Stimulated activated CD4-positive, alpha-beta T cell treated with anti-CD3 and anti-CD28 coated beads, Interleukin-1b, Interleukin-23, amount 100 ng/mL, for 1 hour (primary cell): Measurements from ENCODE around the gene CPSF6.
"Not testable (repeated sequence)": the region's sequence is repeated elsewhere in the genome, so short reads cannot be mapped to it uniquely, and the experiment has no call there.

ENCODE experiments used
- DNase-seq, 2 donors: peaks; one replicate each; pipeline ENCODE4 v3.0.0-alpha.2; 2020; ENCODE audit warnings: low read depth in 2 of 2

Gene CPSF6

GRCh38 chr12:69258655-69259054 lies 19.3 kb downstream of the CPSF6 start:
- DNase-seq = no peak

- no peak for DNase-seq
Measured at GRCh38 chr12:69262264-69262974, 23.1 kb downstream of the CPSF6 start.

DNA sequence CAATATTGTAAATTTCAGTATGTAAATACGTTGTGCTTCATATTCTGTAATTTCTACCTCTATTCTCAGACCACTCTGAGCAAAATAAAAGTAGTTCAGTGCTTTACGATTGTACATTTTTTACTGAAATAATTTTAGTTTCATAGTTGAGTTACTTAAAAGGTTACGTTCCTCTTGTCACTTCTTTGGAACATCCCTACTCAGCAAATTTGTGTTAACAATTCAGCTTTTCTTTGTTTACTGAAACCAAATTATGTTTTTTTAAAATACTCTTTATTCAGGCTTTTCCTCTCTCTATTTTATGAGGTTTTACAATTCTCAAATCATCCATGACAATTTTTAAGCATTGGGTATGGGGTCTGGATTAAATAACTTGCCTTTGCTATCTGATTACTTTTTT lies 25.8 kb downstream of the CPSF6 start:
- DNase-seq = no peak

- DNase-seq = not testable (repeated sequence)
Measured at GRCh38 chr12:69265633-69266032, 26.3 kb downstream of the CPSF6 start.

GRCh38 chr12:69266036-69266635 lies 26.8 kb downstream of the CPSF6 start:
- DNase-seq = no peak

DNA sequence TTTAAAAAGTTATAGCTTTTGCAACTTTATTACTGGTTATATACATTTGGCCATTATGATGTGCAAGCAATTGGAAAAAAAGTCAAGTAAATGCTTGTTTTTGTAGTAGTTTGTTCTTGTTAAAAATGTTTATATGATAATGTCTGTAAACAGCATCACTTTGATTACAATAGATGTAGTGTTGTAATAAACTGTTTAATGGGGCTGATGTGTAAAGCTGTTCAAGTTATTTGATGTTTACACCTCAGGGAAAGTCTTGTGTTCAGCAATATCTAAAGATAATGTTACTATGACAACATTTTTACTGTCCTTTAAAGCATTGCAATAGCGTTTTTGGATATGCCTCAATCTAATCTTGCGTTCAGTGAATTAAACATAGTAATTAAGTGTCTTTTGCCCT lies 30.4 kb downstream of the CPSF6 start:
- no peak for DNase-seq

DNA sequence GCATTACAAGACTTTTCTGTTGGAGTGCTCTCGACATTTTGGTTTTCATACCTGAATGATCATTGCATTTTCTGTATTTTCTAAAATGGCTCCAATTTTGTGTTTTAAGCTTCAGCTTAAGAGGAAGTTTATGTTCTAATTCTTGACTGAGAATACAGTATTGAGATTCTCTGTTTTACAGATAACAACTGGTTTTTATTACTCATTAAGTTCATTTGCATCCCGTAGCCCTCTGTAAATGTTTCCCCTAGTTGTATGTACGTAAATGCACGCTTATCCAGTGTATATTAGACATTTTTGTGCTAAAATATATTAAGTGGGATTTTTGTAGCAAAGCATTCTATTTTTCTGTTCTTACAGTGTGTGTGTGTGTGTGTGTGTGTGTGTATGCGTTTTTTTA lies 33.1 kb downstream of the CPSF6 start:
- DNase-seq = no peak

DNA sequence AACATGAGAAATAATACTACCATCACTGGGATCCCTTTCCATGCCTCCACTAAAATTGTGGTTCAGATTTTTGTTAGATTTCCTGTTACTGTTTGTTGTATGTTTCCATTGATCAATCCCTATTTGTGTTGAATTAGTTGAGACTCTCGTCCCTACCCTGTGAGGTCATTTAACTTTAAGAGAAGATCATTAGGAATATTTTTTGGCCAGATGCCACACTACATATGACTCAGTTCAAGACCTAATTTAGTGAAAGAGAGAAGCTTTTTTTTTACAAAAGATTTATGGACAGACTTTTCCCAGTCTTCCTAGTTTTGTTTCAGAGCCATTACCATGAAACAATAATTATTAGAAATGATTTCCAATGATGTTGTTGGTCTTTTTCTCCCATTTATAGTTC lies 35.5 kb downstream of the CPSF6 start:
- DNase-seq = no peak

DNA sequence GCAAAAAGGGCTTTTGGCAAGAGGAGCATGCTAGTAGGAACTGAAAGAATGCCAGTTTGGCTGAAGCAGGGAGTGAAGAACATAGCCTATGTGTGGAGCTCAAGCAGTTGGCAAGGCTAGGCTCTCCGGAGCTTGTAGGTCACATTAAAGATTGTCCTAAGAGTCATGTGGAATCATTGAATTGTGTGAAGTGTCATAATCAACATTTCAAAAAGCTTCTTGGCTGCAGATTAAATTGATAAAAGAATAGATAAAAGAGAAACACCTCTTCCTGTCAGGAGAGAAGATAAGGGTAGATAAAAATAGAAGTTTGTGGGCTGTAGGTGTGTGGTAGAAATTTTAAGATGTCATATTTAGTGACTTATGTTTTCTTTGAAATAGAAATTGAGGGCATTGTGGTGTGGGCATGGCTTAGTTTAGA lies 36.1 kb downstream of the CPSF6 start:
- no peak for DNase-seq

GRCh38 chr12:69278814-69279782 lies 39.7 kb downstream of the CPSF6 start:
- no peak for DNase-seq

GRCh38 chr12:69284131-69284530 lies 44.8 kb downstream of the CPSF6 start:
- no peak for DNase-seq

DNA sequence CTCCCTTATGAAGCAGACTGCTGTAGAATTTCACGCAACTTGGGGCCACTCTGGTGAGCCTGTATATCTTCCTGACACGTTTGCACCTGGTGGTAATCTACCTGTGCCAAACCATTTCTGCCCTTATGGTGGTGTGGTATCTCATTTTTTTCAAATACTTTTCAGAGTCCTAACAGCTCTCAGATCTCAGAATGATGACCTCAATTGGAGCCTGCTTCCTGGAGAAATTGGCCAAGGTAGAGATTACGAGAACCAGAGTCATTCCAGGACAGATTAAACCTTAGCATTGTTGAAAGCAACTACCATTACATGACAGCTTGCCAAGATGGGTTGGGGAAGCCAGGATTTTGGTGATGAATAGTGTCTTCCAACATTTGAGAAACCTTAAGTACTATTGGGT lies 48.2 kb downstream of the CPSF6 start:
- DNase-seq = no peak

GRCh38 chr12:69290545-69291277 lies 51.3 kb downstream of the CPSF6 start:
- DNase-seq = peak; percentile 54 to 62

- DNase-seq = no peak
Measured at GRCh38 chr12:69291278-69291593, 51.9 kb downstream of the CPSF6 start.

DNA sequence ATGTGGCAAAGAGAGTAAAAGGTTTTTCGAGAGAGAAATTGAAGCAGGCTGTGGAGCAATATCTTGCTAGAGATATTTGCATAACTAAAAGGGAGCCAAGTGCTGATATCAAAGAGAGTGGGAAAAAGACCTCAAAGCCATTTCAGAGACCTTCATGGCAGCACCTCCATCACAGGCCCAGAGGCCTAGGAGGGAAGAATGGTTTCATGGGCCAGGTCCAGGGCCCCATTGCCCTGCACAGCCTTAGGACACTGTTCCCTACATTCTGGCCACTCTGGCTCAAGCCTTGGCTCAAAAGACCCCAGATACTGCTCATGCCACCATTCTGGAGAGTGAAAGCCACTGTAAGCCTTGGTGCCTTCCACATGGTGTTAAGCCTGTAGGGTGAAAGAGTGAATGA lies 58.8 kb downstream of the CPSF6 start:
- no peak for DNase-seq

GRCh38 chr12:69298947-69299346 lies 59.6 kb downstream of the CPSF6 start:
- no peak for DNase-seq

GRCh38 chr12:69304284-69304683 lies 64.9 kb downstream of the CPSF6 start:
- no peak for DNase-seq

DNA sequence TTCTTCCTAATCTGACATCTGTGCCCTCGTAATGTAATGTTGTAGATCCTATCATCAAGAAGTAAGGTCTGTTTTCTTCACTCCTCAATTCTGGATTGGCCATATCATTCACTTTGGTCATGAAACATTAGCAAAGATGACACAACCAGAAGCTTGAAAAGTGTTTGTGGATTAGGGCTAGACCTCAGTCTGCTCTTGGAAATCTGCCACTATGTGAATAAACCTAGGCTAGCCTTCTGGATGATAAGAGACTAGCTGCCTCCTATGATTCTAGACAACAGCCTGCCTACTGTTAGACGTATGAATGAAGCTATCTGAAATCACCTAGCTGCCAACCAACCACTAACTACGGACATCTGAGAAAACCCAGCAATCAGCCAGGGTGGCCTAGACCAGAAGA lies 70.1 kb downstream of the CPSF6 start:
- DNase-seq = no peak

GRCh38 chr12:69313209-69313608 lies 73.8 kb downstream of the CPSF6 start:
- no peak for DNase-seq

- not testable (repeated sequence) for DNase-seq
Measured at GRCh38 chr12:69316784-69317183, 77.4 kb downstream of the CPSF6 start.

DNA sequence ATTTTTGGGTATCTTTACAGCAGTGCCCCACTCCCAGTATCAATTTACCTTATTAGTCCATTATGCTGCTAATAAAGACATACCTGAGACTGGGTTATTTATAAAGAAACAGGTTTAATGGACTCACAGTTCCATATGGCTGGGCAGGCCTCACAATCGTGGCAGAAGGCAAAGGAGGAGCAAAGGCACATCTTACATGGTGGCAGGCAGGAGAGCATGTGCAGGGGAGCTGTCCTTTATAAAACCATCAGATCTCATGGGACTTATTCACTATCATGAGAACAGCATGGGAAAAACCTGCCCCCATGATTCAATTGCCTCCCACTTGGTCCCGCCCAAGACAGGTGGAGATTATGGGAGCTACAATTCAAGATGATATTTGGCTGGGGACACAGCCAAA lies 77.9 kb downstream of the CPSF6 start:
- DNase-seq = not testable (repeated sequence)

DNA sequence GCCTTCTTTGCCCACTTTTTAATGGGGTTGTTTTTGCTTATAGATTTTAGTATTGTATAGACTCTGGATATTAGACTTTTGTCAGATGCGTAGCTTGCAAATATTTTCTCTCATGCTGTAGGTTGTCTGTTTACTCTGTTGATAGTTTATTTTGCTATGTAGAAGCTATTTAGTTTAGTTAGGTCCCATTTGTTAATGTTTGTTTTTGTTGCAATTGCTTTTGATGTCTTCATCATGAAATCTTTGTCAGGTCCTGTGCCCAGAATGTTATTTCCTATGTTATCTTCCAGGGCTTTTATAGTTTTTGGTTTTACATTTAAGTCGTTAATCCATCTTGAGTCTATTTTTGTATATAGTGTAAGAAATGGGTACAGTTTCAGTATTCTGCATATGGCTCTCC lies 78.9 kb downstream of the CPSF6 start:
- no peak for DNase-seq
